IPS-18a (cell line): ENCODE measurements around the gene OXT.

Experiments used
- H3K27ac ChIP-seq: one replicate; pipeline ENCODE4 v1.5.1; 2013; ENCODE audit warnings: low read length
- H3K27me3 ChIP-seq: one replicate; pipeline ENCODE4 v1.6.1; 2013; ENCODE audit warnings: mild to moderate bottlenecking, low read length; ENCODE audit not compliant: control insufficient read depth, insufficient read depth
- H3K36me3 ChIP-seq: one replicate; pipeline ENCODE4 v1.6.1; 2013; ENCODE audit warnings: low read depth, low read length; ENCODE audit not compliant: control insufficient read depth
- H3K4me1 ChIP-seq: one replicate; pipeline ENCODE4 v1.6.1; 2013; ENCODE audit warnings: low read depth, low read length; ENCODE audit not compliant: control insufficient read depth
- H3K4me3 ChIP-seq: one replicate; pipeline ENCODE4 v1.5.1; 2013; ENCODE audit warnings: low read length
- H3K9ac ChIP-seq: one replicate; pipeline ENCODE4 v1.6.1; 2013; ENCODE audit warnings: mild to moderate bottlenecking, low read length, moderate library complexity
- H3K9me3 ChIP-seq: one replicate; pipeline ENCODE4 v1.6.1; 2013; ENCODE audit warnings: low read depth, low read length; ENCODE audit not compliant: control insufficient read depth

OXT gene

GRCh38 chr20:3081641-3082040 lies 10.2 kb downstream of the OXT start:
- no peak overlapping the region for H3K4me3 ChIP-seq
- H3K36me3 ChIP-seq, result no peaks in the 10 kb centered on the region
- H3K27me3 ChIP-seq, result peaks cover 43% of the 10 kb centered on the region
- no peaks in the 10 kb centered on the region for H3K9me3 ChIP-seq
- H3K9ac ChIP-seq, result no peak overlapping the region
- no peaks in the 10 kb centered on the region for H3K4me1 ChIP-seq
- H3K27ac ChIP-seq, result no peak overlapping the region

- Histone ChIP-seq H3K27me3 (peaks cover 43% of the 10 kb centered on the region), H3K9me3 (no peaks in the 10 kb centered on the region), H3K4me3 (peak overlapping the region; percentile 16), H3K9ac (no peak overlapping the region), H3K4me1 (no peaks in the 10 kb centered on the region), H3K36me3 (no peaks in the 10 kb centered on the region), H3K27ac (no peak overlapping the region)
Observed at GRCh38 chr20:3082306-3082951, 11.0 kb downstream of the OXT start.

DNA sequence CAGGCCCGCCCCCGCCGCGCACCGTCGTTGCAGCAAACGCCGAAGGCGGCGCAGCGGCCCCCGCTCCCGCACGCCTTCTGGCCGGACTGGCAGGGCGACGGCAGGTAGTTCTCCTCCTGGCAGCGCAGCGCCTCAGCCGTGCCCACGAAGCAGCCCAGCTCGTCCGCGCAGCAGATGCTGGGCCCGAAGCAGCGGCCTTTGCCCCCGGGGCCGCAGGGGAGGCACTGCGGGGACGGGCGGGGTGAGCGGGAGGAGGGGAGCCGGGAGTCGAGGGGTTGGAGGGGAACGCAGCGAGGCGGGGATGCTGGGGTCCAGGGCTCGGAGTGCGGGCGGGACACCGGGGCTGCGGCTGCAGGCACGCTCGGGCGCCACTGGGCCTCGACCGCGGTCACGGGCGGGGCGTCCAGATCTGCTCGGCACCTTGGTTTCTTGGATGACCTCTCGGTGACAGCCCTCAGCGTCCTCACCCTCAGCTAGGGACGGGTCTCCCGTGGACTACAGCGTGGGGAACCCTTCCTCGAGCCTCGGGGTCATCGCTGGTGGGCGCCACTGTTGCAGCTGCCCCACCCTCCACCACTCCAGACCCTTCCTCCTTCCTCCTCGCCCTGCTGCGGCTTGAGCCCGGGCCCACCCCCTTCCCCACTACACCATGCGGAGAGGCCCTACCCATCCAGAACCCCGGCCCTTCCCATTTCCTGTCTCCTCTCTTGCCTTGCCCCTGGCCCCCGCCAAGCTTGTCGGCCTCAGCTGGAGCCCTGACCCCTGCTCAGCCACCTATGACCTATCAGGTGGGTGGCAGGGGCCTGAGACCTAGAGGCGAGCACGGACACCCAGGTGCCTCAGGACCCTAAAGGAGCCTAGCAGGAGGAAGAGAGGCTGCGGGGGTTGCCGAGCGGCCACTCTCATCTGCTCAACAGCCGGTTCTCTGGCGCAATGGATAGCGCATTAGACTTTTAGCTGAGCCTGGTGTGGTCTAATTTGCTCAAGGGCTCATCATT lies 11.8 kb downstream of the OXT start:
- Histone ChIP-seq H3K27me3 (peaks cover 43% of the 10 kb centered on the region), H3K36me3 (no peaks in the 10 kb centered on the region), H3K9me3 (no peaks in the 10 kb centered on the region), H3K4me1 (no peaks in the 10 kb centered on the region), H3K4me3 (peak overlapping the region; percentile 42), H3K27ac (no peak overlapping the region), H3K9ac (no peak overlapping the region)

DNA sequence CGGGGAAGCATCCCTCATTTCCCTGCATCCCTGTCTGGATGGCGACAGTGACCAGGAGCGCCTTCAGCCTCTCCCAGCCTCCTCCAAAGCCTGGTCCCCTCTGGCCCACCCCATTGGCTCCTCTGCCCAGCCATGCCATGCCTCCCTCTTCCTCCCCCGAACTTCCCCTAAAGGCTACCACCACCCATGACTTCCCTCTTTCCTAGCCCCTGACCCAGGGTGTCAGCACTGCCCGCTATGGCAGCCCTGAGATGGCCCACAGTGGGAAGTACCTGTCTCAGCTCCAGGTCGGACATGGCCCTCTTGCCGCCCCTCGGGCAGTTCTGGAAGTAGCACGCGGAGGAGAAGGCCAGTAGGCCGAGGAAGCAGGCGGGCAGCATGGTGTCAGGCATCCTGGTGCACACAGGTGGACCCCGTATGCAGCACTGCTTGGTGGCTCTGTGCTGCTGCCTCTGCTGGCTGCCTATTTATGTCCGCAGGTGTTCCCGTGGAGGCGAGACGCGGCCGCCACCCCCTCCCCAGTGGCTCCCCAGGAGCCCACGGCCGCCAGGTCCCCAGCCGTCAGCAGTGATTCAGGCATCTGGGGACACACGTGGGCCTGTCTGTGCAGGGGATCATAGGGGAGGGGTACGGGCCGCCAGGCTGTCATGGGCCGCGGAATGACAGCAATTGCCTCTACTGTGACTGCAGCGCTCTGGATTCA lies 13.0 kb downstream of the OXT start, which contains the start of gene AVP:
TSS of gene AVP (minus strand) at position 442 of the 703 bp plus-strand sequence. CDS start at position 392, 50 bp downstream.
- Histone ChIP-seq H3K4me3 (no peak within 1 kb of the TSS), H3K27me3 (peaks cover 39% of the 10 kb centered on the region), H3K36me3 (no peaks in the 10 kb centered on the region), H3K9me3 (no peaks in the 10 kb centered on the region), H3K4me1 (no peaks in the 10 kb centered on the region), H3K9ac (no peak within 1 kb of the TSS), H3K27ac (no peak within 1 kb of the TSS)

GRCh38 chr20:3084986-3085360 lies 13.6 kb downstream of the OXT start:
- no peaks in the 10 kb centered on the region for H3K9me3 ChIP-seq
- H3K36me3 ChIP-seq, result no peaks in the 10 kb centered on the region
- no peak overlapping the region for H3K4me3 ChIP-seq
- no peaks in the 10 kb centered on the region for H3K4me1 ChIP-seq
- no peak overlapping the region for H3K27ac ChIP-seq
- H3K9ac ChIP-seq, result no peak overlapping the region
- peaks cover 39% of the 10 kb centered on the region for H3K27me3 ChIP-seq

DNA sequence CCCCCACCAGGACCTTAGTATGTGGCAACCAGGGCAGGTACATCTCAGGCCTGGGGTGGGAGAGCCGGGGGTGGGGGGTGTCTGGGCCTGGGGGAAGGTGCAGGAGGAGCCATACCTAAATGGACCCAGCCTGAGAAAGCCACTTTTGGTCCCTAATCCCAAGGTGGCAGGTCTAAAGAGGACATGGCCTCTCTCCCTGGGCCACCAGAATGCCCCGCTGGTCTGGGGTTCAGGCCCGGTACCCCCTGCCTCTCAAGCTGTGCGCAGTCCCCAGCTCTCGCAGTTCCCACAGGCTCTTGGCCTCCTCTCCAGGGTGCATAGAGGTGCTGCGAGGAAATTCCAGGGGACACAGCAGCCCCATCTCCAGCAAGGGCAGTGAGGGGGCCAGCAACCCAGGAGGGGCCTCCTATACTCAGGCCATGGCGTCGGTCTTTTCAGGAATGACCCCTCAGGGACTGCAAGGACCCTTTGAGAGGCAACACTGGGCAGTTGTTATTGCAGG lies 14.2 kb downstream of the OXT start:
- no peaks in the 10 kb centered on the region for H3K4me1 ChIP-seq
- no peak overlapping the region for H3K27ac ChIP-seq
- H3K9ac ChIP-seq, result no peak overlapping the region
- H3K9me3 ChIP-seq, result no peaks in the 10 kb centered on the region
- peaks cover 37% of the 10 kb centered on the region for H3K27me3 ChIP-seq
- no peaks in the 10 kb centered on the region for H3K36me3 ChIP-seq
- no peak overlapping the region for H3K4me3 ChIP-seq

DNA sequence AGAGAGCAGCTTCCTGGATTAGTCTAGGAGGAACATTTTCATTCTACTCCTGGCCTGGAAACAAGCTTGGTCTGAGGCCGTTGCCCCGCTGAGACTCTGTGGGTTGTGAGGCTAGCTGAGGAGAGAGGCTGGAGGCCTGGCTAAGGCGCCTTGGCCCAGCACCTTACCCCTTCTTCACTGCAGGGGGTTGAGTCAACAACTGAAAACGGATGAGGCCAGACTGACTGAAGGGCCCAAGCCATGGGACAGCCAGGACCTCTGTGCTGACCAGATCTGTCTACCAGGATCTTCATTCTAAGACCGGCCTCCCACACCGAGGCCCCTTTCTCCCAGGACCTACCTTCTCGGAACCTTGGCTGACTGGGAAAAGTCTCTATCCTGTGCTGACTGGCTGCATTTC lies 16.6 kb downstream of the OXT start:
- no peak overlapping the region for H3K4me3 ChIP-seq
- no peak overlapping the region for H3K9ac ChIP-seq
- peaks cover 15% of the 10 kb centered on the region for H3K27me3 ChIP-seq
- no peak overlapping the region for H3K27ac ChIP-seq
- H3K4me1 ChIP-seq, result no peaks in the 10 kb centered on the region
- H3K36me3 ChIP-seq, result no peaks in the 10 kb centered on the region
- H3K9me3 ChIP-seq, result no peaks in the 10 kb centered on the region

DNA sequence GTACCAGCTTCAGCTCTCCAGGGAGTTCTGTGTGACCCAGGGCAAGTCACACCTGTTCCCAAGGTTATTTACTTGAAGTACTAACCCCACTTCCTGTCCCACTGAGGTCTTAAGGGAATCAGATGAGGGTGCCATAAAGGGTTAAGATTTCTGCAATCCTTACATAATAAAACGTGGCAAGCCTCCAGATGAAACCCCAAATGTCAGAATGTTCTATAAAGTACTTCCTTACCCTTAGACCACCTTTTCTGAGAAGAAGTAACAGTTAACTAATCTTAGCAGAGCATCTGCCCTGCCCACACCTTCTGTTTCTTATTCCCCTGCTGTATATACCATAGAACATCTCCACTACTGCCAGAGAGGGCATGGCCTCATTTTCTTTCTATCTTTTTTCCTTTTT lies 19.1 kb downstream of the OXT start:
- Histone ChIP-seq H3K27ac (no peak overlapping the region), H3K4me1 (no peaks in the 10 kb centered on the region), H3K27me3 (no peaks in the 10 kb centered on the region), H3K9ac (no peak overlapping the region), H3K36me3 (no peaks in the 10 kb centered on the region), H3K9me3 (no peaks in the 10 kb centered on the region), H3K4me3 (no peak overlapping the region)

DNA sequence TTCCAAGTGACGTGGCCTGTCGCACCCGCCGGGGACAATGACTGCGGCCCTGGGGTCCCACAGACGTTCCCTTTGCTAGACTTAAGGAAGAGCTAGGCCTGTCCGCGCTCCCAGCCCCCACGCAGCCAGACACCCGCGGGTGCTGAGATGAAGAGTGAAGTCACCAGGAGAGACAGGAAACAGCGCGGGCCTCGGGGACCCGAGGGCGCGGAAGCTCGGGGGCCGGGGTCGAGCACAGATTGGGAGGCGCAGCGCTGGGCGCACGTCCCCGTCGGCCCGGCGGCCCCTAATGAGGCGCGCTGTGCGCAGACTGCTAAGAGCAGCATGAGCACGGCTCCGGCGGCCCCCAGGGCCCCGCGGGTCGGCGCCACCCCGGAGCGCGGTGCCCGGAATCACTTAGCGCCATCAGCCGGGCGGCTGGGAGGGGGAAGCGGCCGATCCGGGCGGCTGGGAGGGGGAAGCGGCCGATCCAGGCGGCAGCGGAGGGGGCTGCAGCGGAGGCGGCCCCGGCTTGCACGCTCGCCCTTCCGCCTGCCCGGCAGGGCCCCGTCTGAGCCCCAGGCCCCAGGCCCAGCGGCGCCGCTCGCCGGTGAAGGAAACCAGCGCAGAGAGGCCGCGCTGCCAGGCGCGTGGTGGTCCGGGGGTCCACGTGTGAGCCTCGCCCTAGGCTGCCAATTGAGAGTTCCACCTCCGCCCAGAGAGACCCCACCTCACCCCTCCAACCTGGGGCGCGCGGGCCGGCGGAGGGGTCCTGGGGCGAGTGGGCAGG lies 21.4 kb downstream of the OXT start:
- H3K4me3 ChIP-seq, result no peak overlapping the region
- H3K27ac ChIP-seq, result no peak overlapping the region
- H3K36me3 ChIP-seq, result no peaks in the 10 kb centered on the region
- no peaks in the 10 kb centered on the region for H3K9me3 ChIP-seq
- H3K4me1 ChIP-seq, result no peaks in the 10 kb centered on the region
- no peaks in the 10 kb centered on the region for H3K27me3 ChIP-seq
- H3K9ac ChIP-seq, result no peak overlapping the region

DNA sequence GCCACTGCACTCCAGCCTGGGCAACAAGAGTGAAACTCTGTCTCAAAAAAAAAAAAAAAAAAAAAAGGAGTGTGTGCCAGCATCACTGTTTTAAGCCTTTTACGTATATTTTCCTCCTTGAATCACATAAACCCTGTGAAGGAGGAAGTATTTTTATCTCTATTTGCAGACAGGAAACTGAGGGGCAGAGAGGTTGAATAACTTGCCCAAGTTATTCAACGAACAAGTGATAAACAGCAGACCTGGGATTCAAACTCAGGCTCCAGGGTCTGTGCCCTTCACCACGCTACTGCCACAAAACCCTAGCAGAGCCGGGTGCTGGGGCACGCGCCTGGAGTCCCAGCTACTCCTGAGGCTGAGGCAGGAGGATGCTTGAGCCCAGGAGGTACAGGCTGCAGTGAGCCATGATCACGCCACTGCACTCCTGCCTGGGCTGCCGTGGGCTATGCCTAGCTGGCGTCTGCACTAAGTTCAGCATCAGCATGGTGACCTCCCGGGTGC lies 22.5 kb downstream of the OXT start:
- no peaks in the 10 kb centered on the region for H3K27me3 ChIP-seq
- H3K9ac ChIP-seq, result no peak overlapping the region
- H3K4me3 ChIP-seq, result no peak overlapping the region
- H3K27ac ChIP-seq, result no peak overlapping the region
- H3K9me3 ChIP-seq, result no peaks in the 10 kb centered on the region
- H3K4me1 ChIP-seq, result no peaks in the 10 kb centered on the region
- H3K36me3 ChIP-seq, result no peaks in the 10 kb centered on the region
